CD8-positive, alpha-beta memory T cell (primary cell): ENCODE results near the gene SLCO3A1. TPM values are rescaled to one million over a fixed set of nuclear protein-coding genes. Genes with fewer than 3 reads are reported as not detected.
A peak's percentile ranks its signal among the peaks of the same experiment; 100 is the strongest.

Experiments used
- CTCF ChIA-PET: fragments of 350-600 bp; sonication (Branson Sonifier 250); formaldehyde crosslinking; loops from one replicate; lab custom pipeline; 2021; ENCODE audit warnings: antibody characterized with exemption; lab: Charles Lee
- POLR2A ChIA-PET: fragments of 350-600 bp; sonication (Branson Sonifier 250); formaldehyde crosslinking; loops from one replicate; lab custom pipeline; 2021; ENCODE audit warnings: antibody characterized with exemption; lab: Charles Lee
- DNase-seq, 5 donors: peaks; one replicate each; pipeline versions ENCODE4 v3.0.0 to v3.0.0-alpha.2; 2020 to 2022; ENCODE audit warnings: mixed read lengths in 1 of 5
- H3K27ac ChIP-seq: one replicate; pipeline ENCODE4 v1.7.0; 2013; ENCODE audit warnings: low read depth, mild to moderate bottlenecking, low read length, moderate library complexity
- H3K27me3 ChIP-seq: 2 replicates; pipeline ENCODE4 v1.7.0; 2013; ENCODE audit warnings: low read length, mild to moderate bottlenecking; ENCODE audit not compliant: insufficient read depth, poor library complexity, severe bottlenecking
- H3K36me3 ChIP-seq: 2 replicates; pipeline ENCODE4 v1.7.0; 2013; ENCODE audit warnings: mild to moderate bottlenecking, low read length, moderate library complexity; ENCODE audit not compliant: insufficient read depth
- H3K4me1 ChIP-seq: 2 replicates; pipeline ENCODE4 v1.7.0; 2013; ENCODE audit warnings: mild to moderate bottlenecking, low read length, moderate library complexity; ENCODE audit not compliant: insufficient read depth
- H3K4me3 ChIP-seq: 2 replicates; pipeline ENCODE4 v1.7.0; 2013; ENCODE audit warnings: mild to moderate bottlenecking, low read length
- H3K9me3 ChIP-seq: 2 replicates; pipeline ENCODE4 v1.7.0; 2013; ENCODE audit warnings: mild to moderate bottlenecking, low read length
- H3K27ac Mint-ChIP-seq, 8 donors: one replicate each; pipeline ENCODE4 v1.8.0; 2020 to 2021; ENCODE audit warnings: mixed read lengths in 8 of 8, mild to moderate bottlenecking in 6 of 8, inconsistent platforms in 3 of 8, moderate library complexity in 3 of 8
- H3K27me3 Mint-ChIP-seq, 2 donors: one replicate each; pipeline ENCODE4 v1.8.0; 2020 to 2021; ENCODE audit warnings: mixed read lengths in 2 of 2, mild to moderate bottlenecking in 1 of 2, moderate library complexity in 1 of 2
- H3K36me3 Mint-ChIP-seq, 3 donors: one replicate each; pipeline ENCODE4 v1.8.0; 2020 to 2021; ENCODE audit warnings: mixed read lengths in 3 of 3, inconsistent platforms in 1 of 3, mild to moderate bottlenecking in 1 of 3
- H3K4me1 Mint-ChIP-seq, 3 donors: one replicate each; pipeline ENCODE4 v1.8.0; 2020 to 2021; ENCODE audit warnings: mixed read lengths in 3 of 3, inconsistent platforms in 1 of 3, mild to moderate bottlenecking in 1 of 3
- H3K4me3 Mint-ChIP-seq, 7 donors: one replicate each; pipeline ENCODE4 v1.8.0; 2020 to 2021; ENCODE audit warnings: mixed read lengths in 7 of 7, mild to moderate bottlenecking in 6 of 7, moderate library complexity in 4 of 7, inconsistent platforms in 2 of 7
- H3K9me3 Mint-ChIP-seq, 5 donors: one replicate each; pipeline ENCODE4 v1.8.0; 2020 to 2022; ENCODE audit warnings: mixed read lengths in 5 of 5, mild to moderate bottlenecking in 3 of 5, moderate library complexity in 2 of 5, inconsistent platforms in 1 of 5
- polyA plus RNA-seq: library from polyadenylated mRNA; unstranded; fragments of 300-500 nt; fragmentation: Illumina TruSeq; gene quantifications from one replicate; pipeline ENCODE4 v1.2.3, GENCODE V29; 2021
- total RNA-seq, 2 experiments: library from RNA; stranded (reverse); gene quantifications; one replicate each; pipeline ENCODE4 v1.2.3, GENCODE V29; 2021

The SLCO3A1 gene
- total and polyA plus RNA-seq, 3 experiments from 2014 or later = 10.0 to 47.9 (median 10.8) TPM

GRCh38 chr15:92109191-92109873, 255.8 kb downstream of the SLCO3A1 start:
- Mint-ChIP-seq H3K9me3 (no peaks in the 10 kb centered on the region), H3K27ac (peak overlapping the region in 4 of 8 donors; percentile 5 to 54 (median 36)), H3K4me1 (peaks cover 28 to 38% (median 29%) of the 10 kb centered on the region in 3 donors), H3K36me3 (peaks cover under 1 to 48% (median 11%) of the 10 kb centered on the region in 3 donors), H3K27me3 (peaks cover 0 to 1% of the 10 kb centered on the region in 2 donors), H3K4me3 (no peak overlapping the region)
- CTCF ChIA-PET = no interaction called here
- H3K27ac ChIP-seq = no peak overlapping the region
- H3K9me3 ChIP-seq = no peaks in the 10 kb centered on the region
- POLR2A ChIA-PET = no interaction called here
- no peak overlapping the region for H3K4me3 ChIP-seq
- no peaks in the 10 kb centered on the region for H3K36me3 ChIP-seq
- DNase-seq = no peak
- no peaks in the 10 kb centered on the region for H3K27me3 ChIP-seq
- peaks cover 4% of the 10 kb centered on the region for H3K4me1 ChIP-seq

DNA sequence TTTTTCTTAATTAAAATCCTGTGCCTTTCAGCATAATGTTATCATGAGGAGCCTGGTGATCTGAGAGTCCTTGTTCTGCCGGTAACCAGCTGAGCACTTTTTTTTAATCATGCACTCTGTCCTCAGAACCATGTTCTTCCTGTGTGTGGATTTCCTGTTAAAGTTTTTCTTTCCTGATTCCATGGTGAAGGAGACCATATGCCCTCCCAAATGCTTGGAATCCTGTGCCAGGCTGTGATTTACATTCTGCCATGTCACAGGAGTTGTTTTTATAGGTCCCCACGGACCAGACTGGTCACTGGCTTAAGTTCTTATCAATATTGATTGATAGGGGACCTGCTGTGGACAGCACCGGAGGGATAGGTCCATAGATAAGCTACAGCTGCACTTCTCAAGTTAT, 257.8 kb downstream of the SLCO3A1 start:
- Mint-ChIP-seq H3K27ac (peak overlapping the region in 3 of 8 donors; percentile 2 to 52 (median 30)), H3K9me3 (no peaks in the 10 kb centered on the region), H3K36me3 (peaks cover 4 to 44% (median 15%) of the 10 kb centered on the region in 3 donors), H3K4me3 (no peak overlapping the region), H3K27me3 (peaks cover 0 to 1% of the 10 kb centered on the region in 2 donors), H3K4me1 (peaks cover 28 to 34% (median 29%) of the 10 kb centered on the region in 3 donors)
- Histone ChIP-seq H3K27me3 (no peaks in the 10 kb centered on the region), H3K36me3 (no peaks in the 10 kb centered on the region), H3K9me3 (no peaks in the 10 kb centered on the region), H3K4me1 (peaks cover 4% of the 10 kb centered on the region), H3K4me3 (no peak overlapping the region), H3K27ac (no peak overlapping the region)
- DNase-seq = no peak
- ChIA-PET POLR2A (no interaction called here), CTCF (interaction anchor here (1.2 kb wide), 1 partner anchor 18 kb away, joined by 3 read pairs; no protein-coding TSS in a partner anchor)

DNA sequence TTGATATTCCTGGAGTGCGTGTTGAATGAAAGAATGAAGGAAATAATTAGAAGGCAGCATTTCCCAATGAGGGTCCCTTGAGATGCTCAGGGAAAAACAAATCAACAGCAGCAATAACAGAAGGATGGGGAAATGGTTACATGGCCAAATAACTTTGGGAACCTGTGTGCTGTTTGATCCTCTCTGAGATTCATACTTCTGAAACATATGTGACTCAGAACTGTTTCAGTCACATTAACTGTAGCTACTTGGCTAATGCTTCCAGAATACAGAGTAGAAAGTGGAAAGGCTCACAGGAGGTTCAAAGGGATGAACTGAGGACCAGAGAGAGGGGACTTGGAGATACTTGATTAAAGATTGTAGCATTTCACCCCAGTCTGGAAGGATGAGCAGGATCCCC, 258.2 kb downstream of the SLCO3A1 start:
- CTCF ChIA-PET = interaction anchor here (1.2 kb wide), 1 partner anchor 17 kb away, joined by 3 read pairs; no protein-coding TSS in a partner anchor
- POLR2A ChIA-PET = no interaction called here
- Histone ChIP-seq H3K4me3 (no peak overlapping the region), H3K36me3 (no peaks in the 10 kb centered on the region), H3K27me3 (no peaks in the 10 kb centered on the region), H3K4me1 (peaks cover 4% of the 10 kb centered on the region), H3K9me3 (no peaks in the 10 kb centered on the region), H3K27ac (no peak overlapping the region)
- Mint-ChIP-seq H3K36me3 (peaks cover 4 to 42% (median 15%) of the 10 kb centered on the region in 3 donors), H3K4me1 (peaks cover 28 to 34% (median 29%) of the 10 kb centered on the region in 3 donors), H3K9me3 (no peaks in the 10 kb centered on the region), H3K27me3 (peaks cover 0 to 1% of the 10 kb centered on the region in 2 donors), H3K4me3 (no peak overlapping the region), H3K27ac (peak overlapping the region in 3 of 8 donors; percentile 2 to 52 (median 39))
- no peak for DNase-seq

- H3K9me3 ChIP-seq = no peaks in the 10 kb centered on the region
- H3K36me3 ChIP-seq = no peaks in the 10 kb centered on the region
- no peak overlapping the region for H3K4me3 Mint-ChIP-seq
- no peak overlapping the region for H3K4me3 ChIP-seq
- no peaks in the 10 kb centered on the region for H3K27me3 ChIP-seq
- no peak overlapping the region for H3K27ac ChIP-seq
- peaks cover 28 to 34% (median 29%) of the 10 kb centered on the region in 3 donors for H3K4me1 Mint-ChIP-seq
- no peak for DNase-seq
- H3K4me1 ChIP-seq = peaks cover 4% of the 10 kb centered on the region
- H3K27me3 Mint-ChIP-seq = peaks cover 0 to 1% of the 10 kb centered on the region in 2 donors
- H3K36me3 Mint-ChIP-seq = peaks cover 4 to 39% (median 15%) of the 10 kb centered on the region in 3 donors
- H3K27ac Mint-ChIP-seq = peak overlapping the region in 4 of 8 donors; percentile 2 to 17 (median 12)
- POLR2A ChIA-PET = no interaction called here
- no peaks in the 10 kb centered on the region for H3K9me3 Mint-ChIP-seq
- CTCF ChIA-PET = no interaction called here
Observed at GRCh38 chr15:92112180-92112579, 258.7 kb downstream of the SLCO3A1 start.

GRCh38 chr15:92112711-92113110, 259.2 kb downstream of the SLCO3A1 start:
- Mint-ChIP-seq H3K9me3 (no peaks in the 10 kb centered on the region), H3K27me3 (peaks cover 0 to 1% of the 10 kb centered on the region in 2 donors), H3K4me1 (peaks cover 26 to 32% (median 26%) of the 10 kb centered on the region in 3 donors), H3K27ac (peak overlapping the region in 1 of 8 donors; percentile 58), H3K4me3 (no peak overlapping the region), H3K36me3 (peaks cover 4 to 41% (median 15%) of the 10 kb centered on the region in 3 donors)
- Histone ChIP-seq H3K4me1 (peaks cover 4% of the 10 kb centered on the region), H3K9me3 (no peaks in the 10 kb centered on the region), H3K36me3 (no peaks in the 10 kb centered on the region), H3K27ac (no peak overlapping the region), H3K4me3 (no peak overlapping the region), H3K27me3 (no peaks in the 10 kb centered on the region)
- no peak for DNase-seq
- CTCF ChIA-PET = no interaction called here
- POLR2A ChIA-PET = no interaction called here

- peak overlapping the region in 1 of 8 donors; percentile 38 for H3K27ac Mint-ChIP-seq
- H3K36me3 Mint-ChIP-seq = peaks cover 4 to 38% (median 19%) of the 10 kb centered on the region in 3 donors
- no peak overlapping the region for H3K4me3 Mint-ChIP-seq
- H3K9me3 Mint-ChIP-seq = no peaks in the 10 kb centered on the region
- H3K36me3 ChIP-seq = no peaks in the 10 kb centered on the region
- H3K27ac ChIP-seq = no peak overlapping the region
- ChIA-PET CTCF (no interaction called here), POLR2A (no interaction called here)
- H3K27me3 ChIP-seq = no peaks in the 10 kb centered on the region
- H3K9me3 ChIP-seq = no peaks in the 10 kb centered on the region
- no peak for DNase-seq
- H3K27me3 Mint-ChIP-seq = peaks cover 0 to 1% of the 10 kb centered on the region in 2 donors
- no peak overlapping the region for H3K4me3 ChIP-seq
- H3K4me1 Mint-ChIP-seq = peaks cover 15 to 21% (median 15%) of the 10 kb centered on the region in 3 donors
- H3K4me1 ChIP-seq = peaks cover 2% of the 10 kb centered on the region
Observed at GRCh38 chr15:92113832-92114231, 260.3 kb downstream of the SLCO3A1 start.

DNA sequence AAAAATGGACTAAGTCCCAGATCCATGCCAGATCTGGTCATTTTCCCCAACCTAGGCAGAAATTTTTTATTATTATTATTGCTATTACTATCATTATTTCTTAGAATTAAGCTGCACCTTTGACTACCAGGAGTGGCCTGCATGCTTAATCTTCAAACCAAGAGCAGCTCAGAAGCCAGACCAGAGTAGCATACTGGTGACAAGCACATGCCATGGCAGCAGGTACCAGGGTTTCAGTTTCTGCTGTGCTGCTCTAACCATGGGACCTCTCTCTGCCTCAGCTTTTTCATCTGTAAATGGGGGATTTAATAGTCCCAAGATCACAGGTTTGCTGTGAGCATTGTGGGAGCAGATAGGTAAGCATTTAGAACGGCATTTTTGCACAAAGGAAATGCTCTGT, 262.3 kb downstream of the SLCO3A1 start:
- H3K27me3 ChIP-seq = no peaks in the 10 kb centered on the region
- H3K4me1 ChIP-seq = no peaks in the 10 kb centered on the region
- ChIA-PET CTCF (no interaction called here), POLR2A (no interaction called here)
- no peaks in the 10 kb centered on the region for H3K27me3 Mint-ChIP-seq
- no peak overlapping the region for H3K27ac ChIP-seq
- H3K4me1 Mint-ChIP-seq = peaks cover 0 to 4% (median 1%) of the 10 kb centered on the region in 3 donors
- H3K4me3 ChIP-seq = no peak overlapping the region
- H3K36me3 Mint-ChIP-seq = peaks cover 8 to 48% (median 22%) of the 10 kb centered on the region in 3 donors
- H3K9me3 Mint-ChIP-seq = no peaks in the 10 kb centered on the region
- DNase-seq = no peak
- H3K36me3 ChIP-seq = no peaks in the 10 kb centered on the region
- H3K4me3 Mint-ChIP-seq = no peak overlapping the region
- H3K9me3 ChIP-seq = no peaks in the 10 kb centered on the region
- no peak overlapping the region for H3K27ac Mint-ChIP-seq

DNA sequence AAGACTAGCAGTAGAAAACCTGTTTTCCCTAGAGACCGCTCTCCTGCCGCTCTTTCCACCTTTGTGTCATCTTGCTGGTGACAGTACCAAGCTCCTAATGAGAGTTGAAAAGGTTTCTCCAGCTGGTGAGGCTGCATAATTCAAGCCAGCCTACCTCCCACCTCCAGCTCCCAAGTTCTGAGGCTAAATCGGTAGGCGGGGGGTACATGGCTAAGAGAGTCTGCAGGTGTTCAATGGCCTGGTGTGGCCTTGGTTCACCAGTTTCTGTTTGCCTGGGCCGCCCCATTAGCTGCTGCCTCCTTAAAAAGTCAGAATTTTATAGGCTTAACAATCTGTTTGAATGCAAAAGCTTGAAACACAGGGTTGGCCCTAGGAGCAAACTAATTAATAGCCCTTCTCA, 262.8 kb downstream of the SLCO3A1 start:
- H3K4me1 ChIP-seq = no peaks in the 10 kb centered on the region
- Mint-ChIP-seq H3K27ac (no peak overlapping the region), H3K4me1 (peaks cover 0 to 5% (median 5%) of the 10 kb centered on the region in 3 donors), H3K36me3 (peaks cover 13 to 50% (median 27%) of the 10 kb centered on the region in 3 donors), H3K9me3 (peaks cover 0 to under 1% (median 0%) of the 10 kb centered on the region in 5 donors), H3K27me3 (no peaks in the 10 kb centered on the region), H3K4me3 (no peak overlapping the region)
- H3K36me3 ChIP-seq = peaks cover 2% of the 10 kb centered on the region
- H3K4me3 ChIP-seq = no peak overlapping the region
- no peak overlapping the region for H3K27ac ChIP-seq
- no peaks in the 10 kb centered on the region for H3K27me3 ChIP-seq
- POLR2A ChIA-PET = no interaction called here
- CTCF ChIA-PET = no interaction called here
- DNase-seq = no peak
- no peaks in the 10 kb centered on the region for H3K9me3 ChIP-seq
